Measurements from ENCODE around the gene RBMS1. TPM values are rescaled to one million over a fixed set of nuclear protein-coding genes. Genes with fewer than 3 reads are reported as not detected.

Gene RBMS1
- total and polyA plus RNA-seq, 2 of the 4 experiments (the other 2 are of a cell fraction), result 43.5 to 64.9 TPM

- WGBS, 2 experiments (ENCODE audit: extremely low coverage in 2 of 2, insufficient read length in 1 of 2), result no CpG with 5 or more reads among the region's 5 CpGs
- H2BK5ac ChIP-seq (ENCODE audit: low read depth, low read length, poor library complexity, severe bottlenecking), result peak overlapping the region; percentile 85
- no peak overlapping the region for H3K56ac ChIP-seq (ENCODE audit: extremely low read depth, insufficient read depth, low read length)
- H4K8ac ChIP-seq (ENCODE audit: low read depth in 2 of 2, low read length in 2 of 2), result peak overlapping the region; percentile 35 to 85
- TF ChIP-seq FOS (IDR thresholded peaks at IDR 0.05; ENCODE audit: low read depth, low read length), result no peak
- no peak for TF ChIP-seq MAFK (IDR thresholded peaks at IDR 0.05; ENCODE audit: low read depth, low read length)
- no peak for TF ChIP-seq SMC3 (IDR thresholded peaks at IDR 0.05; ENCODE audit: low read depth, low read length)
- no peak for TF ChIP-seq CEBPB (IDR thresholded peaks at IDR 0.05; ENCODE audit: low read depth, low read length)
- peak overlapping the region; percentile 20; the same call in 1 of the 2 replicates for H3K14ac ChIP-seq (replicated peaks; ENCODE audit: low read depth, low read length)
- CTCF ChIA-PET, result no interaction called here
- no peaks in the 10 kb centered on the region for H3K27me3 ChIP-seq (ENCODE audit: control insufficient read depth, insufficient read depth, low read length)
- in situ Hi-C loops (cut with MboI; ENCODE audit: low sequenced_read_pairs) (no loop called here), intact Hi-C loops (cut with micrococcal nuclease) (no loop called here), dilution Hi-C loops (cut with HindIII; ENCODE audit: low sequenced_read_pairs, unreplicated experiment) (no loop called here)
- H2AFZ ChIP-seq (replicated peaks; ENCODE audit: low read length, poor library complexity), result no peak overlapping the region
- peak overlapping the region; percentile 51; the same call in 1 of the 3 replicates for H2BK15ac ChIP-seq (ENCODE audit: low read depth, low read length)
- ATAC-seq (ENCODE audit: low read depth) (no peak), DNase-seq (no peak)
- H3K9ac ChIP-seq (ENCODE audit: low read depth, low read length), result no peak overlapping the region
- H4K91ac ChIP-seq (ENCODE audit: insufficient read depth, low read depth, low read length), result no peak overlapping the region
- BruUV-seq (replicated peaks), result no TSS peak
- peak overlapping the region; percentile 72 for H2AK5ac ChIP-seq (ENCODE audit: low read depth, low read length)
- peak overlapping the region; percentile 10; the same call in 1 of the 2 replicates for H3K4me2 ChIP-seq (ENCODE audit: low read depth, low read length)
- H2BK120ac ChIP-seq (ENCODE audit: low read depth, low read length), result peak overlapping the region; percentile 30; the same call in 1 of the 2 replicates
- H3K4ac ChIP-seq (ENCODE audit: low read depth, low read length), result peak overlapping the region; percentile 18; the same call in 1 of the 2 replicates
- H3K18ac ChIP-seq (ENCODE audit: low read depth, low read length), result peak overlapping the region; percentile 18; the same call in 1 of the 2 replicates
- H2BK20ac ChIP-seq (ENCODE audit: low read depth, low read length), result peak overlapping the region; percentile 8; the same call in 1 of the 2 replicates
- H3K9me3 ChIP-seq (ENCODE audit: control insufficient read depth, insufficient read depth, low read length), result no peaks in the 10 kb centered on the region
- H3K23ac ChIP-seq (ENCODE audit: low read depth, low read length), result no peak overlapping the region
- peaks cover 42% of the 10 kb centered on the region for H3K4me1 ChIP-seq (ENCODE audit: control insufficient read depth, insufficient read depth, low read length)
- POLR2A ChIA-PET (ENCODE audit: unreplicated experiment), result interaction anchor here (0.7 kb wide), 1 partner anchor 363 kb away, joined by 3 read pairs; no protein-coding TSS in a partner anchor
- no peak overlapping the region for H3K4me3 ChIP-seq (ENCODE audit: insufficient read depth, low read depth, low read length)
- peak overlapping the region; percentile 96; the same call in 1 of the 2 replicates for H3K27ac ChIP-seq (ENCODE audit: insufficient read depth, low read length)
- peaks cover 18 to 66% of the 10 kb centered on the region in 2 experiments; a peak in 3 of 4 replicates for H3K79me1 ChIP-seq (ENCODE audit: low read depth in 1 of 2, low read length in 2 of 2)
- H3K9me1 ChIP-seq (ENCODE audit: insufficient read depth, low read length), result peaks cover 44% of the 10 kb centered on the region
- peak overlapping the region; percentile 49 for H4K5ac ChIP-seq (ENCODE audit: low read depth, low read length)
- peaks cover 3% of the 10 kb centered on the region; the same call in 1 of the 2 replicates for H3K36me3 ChIP-seq (ENCODE audit: control insufficient read depth, insufficient read depth, low read length)
- peaks cover 66% of the 10 kb centered on the region; the same call in 1 of the 2 replicates for H4K20me1 ChIP-seq (ENCODE audit: insufficient read depth, low read length)
- H2AK9ac ChIP-seq (replicated peaks; ENCODE audit: low read depth, low read length, poor library complexity), result no peak overlapping the region
Observed at GRCh38 chr2:160380611-160381010, 113.0 kb downstream of the RBMS1 start.

Measured in IMR-90 (cell line).